ENCODE results near the gene ENDOV. TPM values are rescaled to one million over a fixed set of nuclear protein-coding genes. Genes with fewer than 3 reads are reported as not detected.

The ENDOV gene
- total RNA-seq, 1 donor from 2014 or later: 39.1 TPM

DNA sequence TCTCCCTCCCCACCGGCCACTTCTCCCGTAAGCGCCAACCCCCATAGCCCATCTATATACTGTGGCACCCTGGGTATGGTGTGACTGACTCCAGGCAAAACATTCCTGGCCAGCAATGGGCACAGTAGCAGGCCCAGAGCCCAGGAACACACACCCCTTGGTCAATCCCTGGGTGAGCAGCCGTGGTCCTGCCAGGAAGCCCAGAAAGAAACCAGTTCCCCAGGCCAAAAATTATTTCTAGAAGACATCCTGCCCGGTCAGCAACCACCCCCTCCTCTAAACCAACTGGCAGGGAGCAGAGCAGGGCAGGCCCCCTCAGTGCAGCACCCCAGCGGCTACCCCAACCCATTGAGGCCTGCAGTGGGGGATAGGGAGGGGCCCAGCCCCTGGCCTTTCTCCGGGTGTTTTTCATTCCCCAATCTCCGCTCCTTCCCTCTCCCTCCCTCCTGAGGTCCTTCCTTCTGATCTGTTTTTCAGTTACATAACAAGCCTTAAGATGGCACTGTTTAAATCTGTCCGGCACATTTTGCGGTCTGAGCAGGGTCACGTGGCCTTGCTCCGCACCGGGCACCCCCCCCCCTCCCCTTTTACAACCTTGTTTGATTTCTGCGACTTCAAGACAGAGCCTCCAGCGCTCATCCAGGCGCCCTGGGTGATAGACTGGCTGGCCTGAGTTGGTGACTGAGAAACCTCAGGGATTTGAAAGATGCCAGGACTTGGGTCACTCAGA lies 59.4 kb downstream of the ENDOV start:
- peak overlapping the region; percentile 34 for H3K4me3 Mint-ChIP-seq (ENCODE audit: unreplicated experiment)
- H3K9me3 Mint-ChIP-seq (ENCODE audit: unreplicated experiment): no peaks in the 10 kb centered on the region
- H3K4me1 Mint-ChIP-seq (ENCODE audit: unreplicated experiment): peaks cover 10% of the 10 kb centered on the region
- peaks cover 25% of the 10 kb centered on the region for H3K27me3 Mint-ChIP-seq (ENCODE audit: unreplicated experiment)
- DNase-seq (ENCODE audit: extremely low spot score, unreplicated experiment): no peak
- TF ChIP-seq, protein P1, sequence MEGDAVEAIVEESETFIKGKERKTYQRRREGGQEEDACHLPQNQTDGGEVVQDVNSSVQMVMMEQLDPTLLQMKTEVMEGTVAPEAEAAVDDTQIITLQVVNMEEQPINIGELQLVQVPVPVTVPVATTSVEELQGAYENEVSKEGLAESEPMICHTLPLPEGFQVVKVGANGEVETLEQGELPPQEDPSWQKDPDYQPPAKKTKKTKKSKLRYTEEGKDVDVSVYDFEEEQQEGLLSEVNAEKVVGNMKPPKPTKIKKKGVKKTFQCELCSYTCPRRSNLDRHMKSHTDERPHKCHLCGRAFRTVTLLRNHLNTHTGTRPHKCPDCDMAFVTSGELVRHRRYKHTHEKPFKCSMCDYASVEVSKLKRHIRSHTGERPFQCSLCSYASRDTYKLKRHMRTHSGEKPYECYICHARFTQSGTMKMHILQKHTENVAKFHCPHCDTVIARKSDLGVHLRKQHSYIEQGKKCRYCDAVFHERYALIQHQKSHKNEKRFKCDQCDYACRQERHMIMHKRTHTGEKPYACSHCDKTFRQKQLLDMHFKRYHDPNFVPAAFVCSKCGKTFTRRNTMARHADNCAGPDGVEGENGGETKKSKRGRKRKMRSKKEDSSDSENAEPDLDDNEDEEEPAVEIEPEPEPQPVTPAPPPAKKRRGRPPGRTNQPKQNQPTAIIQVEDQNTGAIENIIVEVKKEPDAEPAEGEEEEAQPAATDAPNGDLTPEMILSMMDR (IDR thresholded peaks at IDR 0.05): peak; percentile 52
- no peak overlapping the region for H3K27ac Mint-ChIP-seq (ENCODE audit: unreplicated experiment)
- no peaks in the 10 kb centered on the region for H3K36me3 Mint-ChIP-seq (ENCODE audit: unreplicated experiment)

DNA sequence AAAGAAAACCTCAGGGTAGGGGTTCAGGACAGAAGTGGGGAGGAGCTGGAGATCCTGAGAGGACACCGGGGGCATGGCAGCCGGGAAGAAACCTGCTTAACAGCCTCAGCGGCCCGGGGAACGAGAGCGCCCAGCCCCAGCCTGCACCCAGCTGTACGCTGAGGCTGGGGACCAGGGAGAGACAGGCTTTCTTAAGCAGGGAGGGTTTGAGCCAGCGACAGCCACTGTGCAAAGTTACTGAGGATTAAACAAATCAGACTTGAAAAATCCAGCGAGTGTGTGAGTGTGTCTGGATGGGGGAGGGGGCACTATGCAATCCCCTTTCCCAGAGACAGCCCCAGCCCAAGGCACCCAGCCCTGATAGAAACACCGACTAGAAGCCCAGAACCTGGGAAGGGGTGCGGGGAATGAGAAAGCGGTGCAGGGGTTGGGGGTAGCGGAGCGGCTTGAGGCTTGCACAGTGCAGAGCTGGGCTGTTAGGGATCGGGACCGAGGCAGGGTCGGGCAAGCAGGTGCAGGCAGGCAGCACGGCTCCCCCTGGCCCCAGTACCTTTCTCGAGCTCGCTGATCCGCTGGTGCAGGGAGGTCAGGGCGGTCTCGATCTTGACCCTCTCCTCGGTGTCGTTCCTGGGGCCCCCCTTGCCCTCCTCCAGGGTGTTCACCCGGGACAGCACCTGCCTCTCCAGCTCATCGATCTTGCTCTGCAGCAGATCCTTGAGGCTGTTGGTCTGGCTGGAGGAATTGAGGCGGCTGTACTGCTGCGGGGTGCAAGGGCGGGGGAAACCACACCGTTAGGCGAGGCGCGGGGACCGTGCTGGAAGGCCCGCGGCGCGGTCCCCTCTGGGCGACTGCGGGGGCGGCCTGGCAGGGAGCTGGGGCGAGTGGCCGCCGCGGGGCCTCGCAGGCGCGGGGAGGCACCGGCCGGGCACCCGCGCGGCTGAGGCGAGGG lies 60.3 kb downstream of the ENDOV start:
- Mint-ChIP-seq H3K27ac (ENCODE audit: unreplicated experiment) (no peak overlapping the region), H3K4me3 (ENCODE audit: unreplicated experiment) (peak overlapping the region; percentile 34)

DNA sequence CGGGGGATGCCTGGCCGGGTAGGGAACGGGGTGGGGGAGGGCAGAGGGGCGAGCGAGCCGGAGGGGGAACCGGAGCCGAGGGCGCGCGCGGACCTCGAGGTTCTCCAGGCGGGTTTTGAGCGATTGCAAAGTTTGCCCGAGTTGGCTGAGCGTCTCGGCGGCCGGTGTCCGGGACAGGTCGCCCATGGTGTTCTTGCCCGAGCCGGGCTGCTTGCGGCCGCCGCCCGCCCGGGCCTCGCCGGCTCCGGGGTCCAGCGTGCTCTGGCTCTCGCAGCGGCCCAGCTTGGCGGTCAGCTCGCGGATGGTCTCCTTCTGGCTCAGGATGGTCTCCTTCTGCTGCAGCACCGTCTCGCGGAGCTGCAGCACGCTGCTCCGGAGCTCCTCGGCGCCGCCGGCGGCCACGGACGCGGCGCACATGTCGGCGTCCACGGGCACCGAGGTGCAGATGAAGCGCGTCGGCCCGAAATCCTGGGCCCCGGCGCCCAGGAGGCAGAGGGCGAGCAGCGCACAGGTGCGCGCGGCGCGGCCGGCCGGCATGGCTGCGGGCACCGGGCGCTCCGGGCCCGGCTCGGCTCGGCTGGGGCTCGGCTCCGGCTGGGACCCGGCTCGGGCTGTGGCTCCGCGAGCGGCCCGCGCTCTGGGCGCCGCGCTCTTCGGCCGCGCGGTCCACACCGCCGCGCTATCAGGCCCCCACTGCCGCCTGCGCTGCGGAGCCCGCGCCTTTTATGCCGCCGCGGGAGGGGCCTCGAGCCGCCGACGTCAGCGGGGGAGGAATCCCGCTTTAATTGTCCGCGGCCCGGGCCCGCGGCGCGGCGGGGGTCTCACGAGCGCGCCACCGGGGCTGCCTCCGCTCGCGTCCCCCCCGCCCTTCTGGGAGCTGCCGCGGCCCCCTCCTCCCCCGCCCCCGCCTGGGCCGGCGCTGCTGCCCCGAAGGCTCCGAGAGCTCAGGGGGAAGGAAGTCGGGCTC lies 61.2 kb downstream of the ENDOV start, which contains the start of gene NPTX1:
Gene NPTX1, minus strand, starts transcription at position 698 of the 967 bp plus-strand sequence. Its CDS starts 161 bp downstream, at position 537.
- Mint-ChIP-seq H3K4me1 (ENCODE audit: unreplicated experiment) (peaks cover 10% of the 10 kb centered on the region), H3K4me3 (ENCODE audit: unreplicated experiment) (peak within 1 kb of the TSS; percentile 34)

More for the DNA sequence above, 60.3 kb downstream of the ENDOV start:
- Mint-ChIP-seq H3K9me3 (ENCODE audit: unreplicated experiment) (no peaks in the 10 kb centered on the region), H3K27me3 (ENCODE audit: unreplicated experiment) (peaks cover 33% of the 10 kb centered on the region), H3K36me3 (ENCODE audit: unreplicated experiment) (no peaks in the 10 kb centered on the region), H3K4me1 (ENCODE audit: unreplicated experiment) (peaks cover 10% of the 10 kb centered on the region)
- TF ChIP-seq, protein P1 (IDR thresholded peaks at IDR 0.05): no peak
- DNase-seq (ENCODE audit: extremely low spot score, unreplicated experiment): no peak

DNA sequence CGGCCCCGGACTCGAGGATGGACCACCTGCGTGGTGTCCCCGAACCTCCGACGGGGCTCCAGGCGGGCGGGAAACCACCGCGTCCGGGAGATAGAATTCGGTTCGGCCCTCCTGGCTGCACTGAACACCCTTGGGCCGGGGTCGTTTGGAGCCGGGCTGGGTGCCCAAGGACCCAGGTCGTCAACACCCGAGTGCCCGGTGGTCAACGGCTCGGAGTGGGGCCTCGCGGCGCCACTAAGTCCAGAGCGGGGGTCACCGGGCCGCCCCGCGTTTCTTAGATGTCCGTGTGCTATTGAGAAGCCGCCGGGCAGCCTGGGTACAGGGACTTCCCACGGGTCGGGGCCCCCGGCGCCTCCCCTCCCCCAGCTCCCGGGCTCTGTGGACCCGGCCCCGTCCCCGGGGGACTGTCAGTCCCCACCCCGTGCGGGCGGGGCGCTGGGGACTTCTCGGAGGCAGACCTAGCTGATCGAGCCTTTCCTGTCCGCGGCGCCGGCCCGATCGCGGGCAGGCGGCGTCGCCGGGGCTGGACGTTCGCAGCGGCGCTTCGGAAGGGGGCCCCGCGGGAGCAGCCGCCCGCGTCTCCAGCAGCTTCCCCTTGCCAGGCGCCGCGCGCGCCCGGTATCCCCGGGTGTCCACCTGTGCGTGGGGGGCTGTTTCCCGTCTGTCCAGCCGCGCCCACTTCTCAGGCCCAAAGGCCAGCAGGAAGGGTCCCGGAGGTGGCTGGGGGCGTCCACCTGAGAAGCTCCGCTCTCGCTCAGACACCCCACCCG lies 62.1 kb downstream of the ENDOV start:
- Mint-ChIP-seq H3K36me3 (ENCODE audit: unreplicated experiment) (no peaks in the 10 kb centered on the region), H3K4me1 (ENCODE audit: unreplicated experiment) (peaks cover 10% of the 10 kb centered on the region), H3K9me3 (ENCODE audit: unreplicated experiment) (no peaks in the 10 kb centered on the region), H3K4me3 (ENCODE audit: unreplicated experiment) (no peak overlapping the region), H3K27ac (ENCODE audit: unreplicated experiment) (no peak overlapping the region), H3K27me3 (ENCODE audit: unreplicated experiment) (peaks cover 40% of the 10 kb centered on the region)
- no peak for DNase-seq (ENCODE audit: extremely low spot score, unreplicated experiment)
- TF ChIP-seq, protein P1 (IDR thresholded peaks at IDR 0.05): no peak

More for the DNA sequence above, 61.2 kb downstream of the ENDOV start, which contains the start of gene NPTX1:
- no peak for DNase-seq (ENCODE audit: extremely low spot score, unreplicated experiment)
- no peaks in the 10 kb centered on the region for H3K9me3 Mint-ChIP-seq (ENCODE audit: unreplicated experiment)
- peaks cover 39% of the 10 kb centered on the region for H3K27me3 Mint-ChIP-seq (ENCODE audit: unreplicated experiment)
- TF ChIP-seq, protein P1 (IDR thresholded peaks at IDR 0.05): no peak
- H3K27ac Mint-ChIP-seq (ENCODE audit: unreplicated experiment): no peak within 1 kb of the TSS
- H3K36me3 Mint-ChIP-seq (ENCODE audit: unreplicated experiment): no peaks in the 10 kb centered on the region

Measured in osteocyte (in vitro differentiated cells).